OCI-M1 (cell line): ENCODE data around the gene SHISAL1.

Source experiments
- DNase-seq: peaks from one replicate; lab custom pipeline; 2025; lab: John Stamatoyannopoulos, UW

SHISAL1 gene

GRCh38 chr22:44209343-44209742 lies 103.4 kb downstream of the SHISAL1 start:
- DNase-seq = no peak

- DNase-seq = no peak
Measured at GRCh38 chr22:44207981-44208317, 104.8 kb downstream of the SHISAL1 start.

GRCh38 chr22:44207173-44207980 lies 105.4 kb downstream of the SHISAL1 start:
- no peak for DNase-seq

GRCh38 chr22:44206696-44207095 lies 106.1 kb downstream of the SHISAL1 start:
- DNase-seq = no peak

GRCh38 chr22:44206330-44206645 lies 106.5 kb downstream of the SHISAL1 start:
- DNase-seq = no peak

- no peak for DNase-seq
Measured at GRCh38 chr22:44205516-44206329, 107.0 kb downstream of the SHISAL1 start.

GRCh38 chr22:44204739-44205515 lies 107.8 kb downstream of the SHISAL1 start:
- no peak for DNase-seq

GRCh38 chr22:44203203-44203602 lies 109.5 kb downstream of the SHISAL1 start:
- no peak for DNase-seq

- DNase-seq = no peak
Measured at GRCh38 chr22:44202261-44202789, 110.4 kb downstream of the SHISAL1 start.

- DNase-seq = no peak
Measured at GRCh38 chr22:44201665-44202064, 111.1 kb downstream of the SHISAL1 start.

- no peak for DNase-seq
Measured at GRCh38 chr22:44200855-44201550, 111.7 kb downstream of the SHISAL1 start.

GRCh38 chr22:44200451-44200850 lies 112.3 kb downstream of the SHISAL1 start:
- DNase-seq = no peak

- DNase-seq = no peak
Measured at GRCh38 chr22:44199866-44200265, 112.9 kb downstream of the SHISAL1 start.

GRCh38 chr22:44199164-44199563 lies 113.6 kb downstream of the SHISAL1 start:
- DNase-seq = no peak

GRCh38 chr22:44197271-44197670 lies 115.5 kb downstream of the SHISAL1 start:
- no peak for DNase-seq

- DNase-seq = no peak
Measured at GRCh38 chr22:44196731-44197131, 116.0 kb downstream of the SHISAL1 start.

GRCh38 chr22:44196241-44196640 lies 116.5 kb downstream of the SHISAL1 start:
- DNase-seq = no peak

GRCh38 chr22:44195189-44195871 lies 117.4 kb downstream of the SHISAL1 start:
- no peak for DNase-seq

- DNase-seq = no peak
Measured at GRCh38 chr22:44194569-44194968, 118.2 kb downstream of the SHISAL1 start.
